Measurements from ENCODE around the gene ONECUT1. TPM values are rescaled to one million over a fixed set of nuclear protein-coding genes. Genes with fewer than 3 reads are reported as not detected.

The ONECUT1 gene
- total RNA-seq, 1 donor from 2014 or later: not detected

- no peak for DNase-seq
- TF ChIP-seq CTCF (IDR thresholded peaks at IDR 0.05; ENCODE audit: borderline replicate concordance): no peak
- peaks cover 100% of the 10 kb centered on the region for H3K27me3 ChIP-seq (ENCODE audit: low read depth)
- H3K4me1 ChIP-seq: peaks cover 45% of the 10 kb centered on the region
- H3K36me3 ChIP-seq: no peaks in the 10 kb centered on the region
- no peaks in the 10 kb centered on the region for H3K9me3 ChIP-seq (replicated peaks)
- intact Hi-C loops (cut with micrococcal nuclease): loop anchor here (5.0 to 10.0 kb wide), 2 partner anchors 412 to 935 kb away; no protein-coding TSS in a partner anchor
- no peak overlapping the region for H3K27ac ChIP-seq (replicated peaks)
- H3K4me3 ChIP-seq: no peak overlapping the region
Measured at GRCh38 chr15:52782514-52782913, 7.6 kb downstream of the ONECUT1 start.

- Histone ChIP-seq H3K36me3 (no peaks in the 10 kb centered on the region), H3K27me3 (ENCODE audit: low read depth) (peaks cover 99% of the 10 kb centered on the region), H3K27ac (replicated peaks) (no peak overlapping the region), H3K4me1 (peaks cover 29% of the 10 kb centered on the region), H3K9me3 (replicated peaks) (no peaks in the 10 kb centered on the region), H3K4me3 (peak overlapping the region; percentile 22)
- intact Hi-C loops (cut with micrococcal nuclease): loop anchor here (5.0 to 10.0 kb wide), 2 partner anchors 414 to 937 kb away; no protein-coding TSS in a partner anchor
- TF ChIP-seq CTCF (IDR thresholded peaks at IDR 0.05; ENCODE audit: borderline replicate concordance): peak; percentile 91
- DNase-seq: peak; percentile 55
Measured at GRCh38 chr15:52780172-52780980, 9.8 kb downstream of the ONECUT1 start.

- no peak for TF ChIP-seq CTCF (IDR thresholded peaks at IDR 0.05; ENCODE audit: borderline replicate concordance)
- intact Hi-C loops (cut with micrococcal nuclease): no loop called here
- Histone ChIP-seq H3K36me3 (no peaks in the 10 kb centered on the region), H3K27ac (replicated peaks) (no peak overlapping the region), H3K9me3 (replicated peaks) (no peaks in the 10 kb centered on the region), H3K27me3 (ENCODE audit: low read depth) (peaks cover 98% of the 10 kb centered on the region), H3K4me3 (no peak overlapping the region), H3K4me1 (peaks cover 10% of the 10 kb centered on the region)
- DNase-seq: no peak
Measured at GRCh38 chr15:52778457-52778856, 11.7 kb downstream of the ONECUT1 start.

GRCh38 chr15:52772766-52773165 lies 17.4 kb downstream of the ONECUT1 start:
- no peaks in the 10 kb centered on the region for H3K4me1 ChIP-seq
- no peaks in the 10 kb centered on the region for H3K9me3 ChIP-seq (replicated peaks)
- H3K4me3 ChIP-seq: no peak overlapping the region
- no peak overlapping the region for H3K27ac ChIP-seq (replicated peaks)
- no peaks in the 10 kb centered on the region for H3K36me3 ChIP-seq
- no peak for DNase-seq
- intact Hi-C loops (cut with micrococcal nuclease): no loop called here
- H3K27me3 ChIP-seq (ENCODE audit: low read depth): peaks cover 95% of the 10 kb centered on the region
- TF ChIP-seq CTCF (IDR thresholded peaks at IDR 0.05; ENCODE audit: borderline replicate concordance): no peak

GRCh38 chr15:52765785-52766184 lies 24.4 kb downstream of the ONECUT1 start:
- peaks cover 78% of the 10 kb centered on the region for H3K27me3 ChIP-seq (ENCODE audit: low read depth)
- H3K9me3 ChIP-seq (replicated peaks): no peaks in the 10 kb centered on the region
- H3K36me3 ChIP-seq: no peaks in the 10 kb centered on the region
- DNase-seq: no peak
- no peaks in the 10 kb centered on the region for H3K4me1 ChIP-seq
- TF ChIP-seq CTCF (IDR thresholded peaks at IDR 0.05; ENCODE audit: borderline replicate concordance): peak; percentile 25
- H3K4me3 ChIP-seq: no peak overlapping the region
- H3K27ac ChIP-seq (replicated peaks): no peak overlapping the region
- intact Hi-C loops (cut with micrococcal nuclease): no loop called here

Measured in left ventricle myocardium inferior (tissue), 1 donor.